Pancreas (tissue), 10 donors: ENCODE data around the gene E2F1. TPM values are rescaled to one million over a fixed set of nuclear protein-coding genes. Genes with fewer than 3 reads are reported as not detected.

ENCODE experiments used
- ATAC-seq, 4 donors: fragments of 200-7000 bp; cut with Tn5 transposase; one replicate each; pipeline versions ENCODE4 v1.8.0 to v1.9.1; 2020; ENCODE audit warnings: mild to moderate bottlenecking in 4 of 4, moderate library complexity in 4 of 4
- DNase-seq, 6 donors: peaks; one replicate each; pipeline ENCODE4 v3.0.0-alpha.2; 2020
- FAIRE-seq: peaks from 2 replicates; lab custom pipeline; 2012; peaks lifted over from hg19 to GRCh38; lab: Jason Lieb, UNC
- H3K27ac ChIP-seq, 4 donors: fragments of 200-600 bp; sonication (generic); 1 replicate in 3 of 4; 2 replicates in 1 of 4; pipeline versions ENCODE4 v1.5.0 to v1.8.0; 2020
- H3K27me3 ChIP-seq, 4 donors: fragments of 200-600 bp; one replicate each; pipeline ENCODE4 v1.8.0; 2021
- H3K36me3 ChIP-seq, 3 donors: fragments of 200-600 bp; sonication (generic) in 1 of 3; one replicate each; pipeline versions ENCODE4 v1.5.0 to v1.8.0; 2020 to 2021
- H3K4me1 ChIP-seq, 3 donors: fragments of 200-600 bp; one replicate each; pipeline ENCODE4 v1.8.0; 2021
- H3K4me3 ChIP-seq, 4 donors: fragments of 200-600 bp; sonication (generic) in 2 of 4; one replicate each; pipeline versions ENCODE4 v1.5.0 to v1.8.0; 2020 to 2021
- H3K9me3 ChIP-seq, 4 donors: fragments of 200-600 bp; one replicate each; pipeline ENCODE4 v1.8.0; 2021
- WGBS, 2 donors: extraction: QIAGEN DNeasy Blood & Tissue Kit; methylation state at CpG; one replicate each; pipeline ENCODE4 v1.1.7; 2013; 5-methylcytosine and 5-hydroxymethylcytosine counted together
- intact Hi-C, 3 donors: fragments of 100-400 bp; cut with DNase I; formaldehyde crosslinking; loops; one replicate each; pipeline versions ENCODE4 v1.11.1 to v1.14.2; 2022
- polyA plus RNA-seq, 2 donors: library from polyadenylated mRNA; stranded (reverse); fragments of 200-250 nt; gene quantifications; one replicate each; pipeline ENCODE4 v1.2.3, GENCODE V29; 2013
- total RNA-seq, 6 donors: library from RNA; stranded (reverse); fragmentation: NEBNext Ultra II Directional in 4 of 6; extraction: Animal tissue kit (Norgen Biotek cat#: 25700) in 4 of 6; gene quantifications; one replicate each; pipeline versions ENCODE4 v1.2.1 to v1.2.4, GENCODE V29; 2021 to 2023
- TF ChIP-seq, protein P1 (sequence below), 4 donors: fragments of 200-600 bp; sonication (generic) in 3 of 4; IDR thresholded peaks; one replicate each; pipeline versions ENCODE4 v1.5.0 to v1.8.0; 2021; ENCODE audit warnings: antibody characterized with exemption in 4 of 4
- donor health status: healthy with polysubstance abuse.
- donor health status: DM: no; HTN: no; CAD: no; lungs with moderate emphysema.
- donor health status: DM: no; HTN: no; CAD: no.
- donor health status: control.
- donor health status: control.
- donor health status: Bipolar disorder and iron deficiency.
- donor health status: DM: yes; HTN: yes; CAD: no.
- donor health status: DM: no; HTN: no; CAD: no.
- donor health status: DM: no; HTN: no; CAD: no.
- donor health status: DM: yes; HTN: yes; CAD: no.

E2F1 gene
- total and polyA plus RNA-seq, 8 donors: 0.23 to 0.92 (median 0.60) TPM

DNA sequence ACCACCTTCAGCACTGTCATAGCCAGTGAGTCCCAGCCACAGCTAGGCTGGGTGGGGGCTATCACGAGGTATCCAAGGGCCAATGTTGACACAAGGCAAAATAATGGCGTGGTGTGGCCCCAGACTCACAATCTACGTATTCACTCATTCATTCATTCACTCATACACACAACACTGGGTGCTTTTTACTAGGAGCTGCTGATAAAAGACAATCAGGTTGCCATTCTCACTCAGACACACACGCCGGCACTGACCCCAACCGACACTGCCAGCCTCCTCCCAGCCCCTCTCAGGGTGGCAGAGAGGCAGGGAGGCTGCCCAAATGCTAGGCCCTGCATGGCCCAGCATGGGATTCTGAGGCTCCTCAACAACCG is 25.5 kb downstream of the E2F1 start:
- Histone ChIP-seq H3K27ac (no peak overlapping the region), H3K27me3 (no peaks in the 10 kb centered on the region), H3K36me3 (peaks cover 0 to 7% (median 0%) of the 10 kb centered on the region in 3 donors), H3K4me3 (no peak overlapping the region), H3K9me3 (no peaks in the 10 kb centered on the region), H3K4me1 (peaks cover 0 to 11% (median 0%) of the 10 kb centered on the region in 3 donors)
- DNase-seq: no peak
- intact Hi-C loops: loop anchor here in 1 of 3 donors (5.0 kb wide), 1 partner anchor 198 kb away; no protein-coding TSS in a partner anchor
- TF ChIP-seq, protein P1, sequence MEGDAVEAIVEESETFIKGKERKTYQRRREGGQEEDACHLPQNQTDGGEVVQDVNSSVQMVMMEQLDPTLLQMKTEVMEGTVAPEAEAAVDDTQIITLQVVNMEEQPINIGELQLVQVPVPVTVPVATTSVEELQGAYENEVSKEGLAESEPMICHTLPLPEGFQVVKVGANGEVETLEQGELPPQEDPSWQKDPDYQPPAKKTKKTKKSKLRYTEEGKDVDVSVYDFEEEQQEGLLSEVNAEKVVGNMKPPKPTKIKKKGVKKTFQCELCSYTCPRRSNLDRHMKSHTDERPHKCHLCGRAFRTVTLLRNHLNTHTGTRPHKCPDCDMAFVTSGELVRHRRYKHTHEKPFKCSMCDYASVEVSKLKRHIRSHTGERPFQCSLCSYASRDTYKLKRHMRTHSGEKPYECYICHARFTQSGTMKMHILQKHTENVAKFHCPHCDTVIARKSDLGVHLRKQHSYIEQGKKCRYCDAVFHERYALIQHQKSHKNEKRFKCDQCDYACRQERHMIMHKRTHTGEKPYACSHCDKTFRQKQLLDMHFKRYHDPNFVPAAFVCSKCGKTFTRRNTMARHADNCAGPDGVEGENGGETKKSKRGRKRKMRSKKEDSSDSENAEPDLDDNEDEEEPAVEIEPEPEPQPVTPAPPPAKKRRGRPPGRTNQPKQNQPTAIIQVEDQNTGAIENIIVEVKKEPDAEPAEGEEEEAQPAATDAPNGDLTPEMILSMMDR (IDR thresholded peaks at IDR 0.05): no peak
- no peak for ATAC-seq
- FAIRE-seq: no peak
- WGBS, 2 donors: 88 to 91% methylated on average over 7 of the region's 7 CpGs

DNA sequence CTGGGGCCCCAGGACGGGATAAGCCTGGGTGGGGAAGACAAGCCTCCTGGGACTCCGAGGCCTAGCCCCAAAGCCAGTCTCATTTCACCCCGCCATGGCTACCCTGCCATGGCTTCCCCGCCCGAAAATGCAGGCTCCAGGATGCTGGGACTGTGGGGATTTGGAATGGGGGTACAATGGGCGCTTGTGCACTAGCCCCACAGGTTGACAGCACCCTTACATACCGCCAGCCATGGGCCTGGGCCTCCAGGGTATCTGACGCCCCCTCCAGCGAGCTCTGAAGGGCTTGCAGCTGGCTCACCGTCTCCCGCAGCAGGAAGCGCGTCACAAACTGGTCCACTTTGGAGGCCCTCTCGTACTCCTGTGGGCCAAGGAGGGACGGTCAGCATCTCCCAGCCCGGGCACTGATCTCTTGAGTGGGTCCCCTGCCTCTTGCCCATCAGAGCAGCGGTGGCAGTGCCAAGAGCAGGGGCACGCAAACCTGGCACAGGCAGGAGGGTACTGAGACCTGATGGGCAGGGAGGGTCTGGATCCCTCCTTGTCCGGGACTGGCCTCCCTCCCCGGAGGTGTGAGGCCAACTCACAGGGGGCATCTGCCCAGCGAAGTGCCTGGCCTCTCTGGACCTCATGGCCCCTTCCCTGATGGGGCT is 26.0 kb downstream of the E2F1 start:
- DNase-seq (peak in 1 of 6 donors; percentile 70), FAIRE-seq (no peak), ATAC-seq (no peak)
- WGBS, 2 donors: 93 to 96% methylated on average over 21 of the region's 21 CpGs
- Histone ChIP-seq H3K4me3 (no peak overlapping the region), H3K9me3 (no peaks in the 10 kb centered on the region), H3K27ac (no peak overlapping the region), H3K36me3 (peaks cover 0 to 7% (median 0%) of the 10 kb centered on the region in 3 donors), H3K27me3 (no peaks in the 10 kb centered on the region), H3K4me1 (peaks cover 2 to 10% (median 3%) of the 10 kb centered on the region in 3 donors)
- intact Hi-C loops: loop anchor here in 1 of 3 donors (5.0 kb wide), 1 partner anchor 198 kb away; no protein-coding TSS in a partner anchor
- TF ChIP-seq, protein P1 (IDR thresholded peaks at IDR 0.05): no peak

DNA sequence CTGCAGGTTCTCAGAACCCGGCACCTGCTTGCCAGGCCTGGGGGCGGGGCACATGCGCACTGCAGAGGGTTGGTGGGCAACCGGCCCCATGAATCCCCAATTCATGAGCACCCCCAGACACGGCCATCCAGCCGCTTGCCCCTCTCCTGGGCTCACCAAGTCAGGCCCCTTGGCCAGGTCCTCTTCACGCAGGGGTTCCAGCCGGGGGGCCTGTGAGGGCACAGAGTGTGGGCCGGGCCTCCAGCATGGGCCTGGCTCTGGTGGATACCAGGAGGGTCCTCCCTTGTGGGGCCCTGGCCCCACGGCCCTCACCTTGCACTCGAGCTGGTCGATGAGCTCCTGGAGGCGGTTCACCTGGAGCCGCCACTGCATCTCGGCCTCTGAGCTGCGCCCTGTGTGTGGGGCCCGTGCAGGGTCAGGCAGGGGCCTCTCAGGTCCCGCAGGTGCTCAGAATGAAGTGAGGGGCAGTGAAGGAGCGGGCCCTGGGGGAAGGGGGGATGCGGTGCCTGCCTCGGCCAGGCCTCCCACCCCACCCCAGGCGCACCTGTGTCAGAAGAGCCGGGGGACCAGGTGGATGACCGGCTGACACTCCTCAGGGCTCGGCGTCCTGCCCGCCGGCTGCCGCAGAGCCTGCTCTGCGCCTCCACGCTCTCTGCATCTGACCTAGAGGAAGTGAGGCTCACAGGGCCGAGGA is 26.7 kb downstream of the E2F1 start:
- intact Hi-C loops: loop anchor here in 2 of 3 donors (5.0 kb wide), 1 partner anchor 197 kb away; no protein-coding TSS in a partner anchor
- TF ChIP-seq, protein P1 (IDR thresholded peaks at IDR 0.05): no peak
- 95 to 96% methylated on average over 30 to 32 of the region's 32 CpGs for WGBS, 2 donors

GRCh38 chr20:33658929-33659328 is 27.3 kb downstream of the E2F1 start:
- peaks cover 13% of the 10 kb centered on the region in 3 donors for H3K4me1 ChIP-seq

More for the DNA sequence above, 26.7 kb downstream of the E2F1 start:
- H3K27me3 ChIP-seq: no peaks in the 10 kb centered on the region
- H3K9me3 ChIP-seq: no peaks in the 10 kb centered on the region
- peaks cover 8 to 15% (median 10%) of the 10 kb centered on the region in 3 donors for H3K4me1 ChIP-seq
- DNase-seq (peak in 2 of 6 donors; percentile 9 to 77), ATAC-seq (no peak), FAIRE-seq (no peak)
- H3K36me3 ChIP-seq: peaks cover 0 to 7% (median 0%) of the 10 kb centered on the region in 3 donors
- H3K4me3 ChIP-seq: no peak overlapping the region
- H3K27ac ChIP-seq: no peak overlapping the region

More at GRCh38 chr20:33658929-33659328, 27.3 kb downstream of the E2F1 start:
- peaks cover 0 to 7% (median 0%) of the 10 kb centered on the region in 3 donors for H3K36me3 ChIP-seq
- intact Hi-C loops: loop anchor here in 1 of 3 donors (5.0 kb wide), 1 partner anchor 197 kb away; no protein-coding TSS in a partner anchor
- ATAC-seq: no peak
- no peak overlapping the region for H3K4me3 ChIP-seq
- FAIRE-seq: no peak
- H3K27ac ChIP-seq: no peak overlapping the region
- DNase-seq: no peak
- 96 to 100% methylated on average over 3 to 4 of the region's 4 CpGs for WGBS, 2 donors
- TF ChIP-seq, protein P1 (IDR thresholded peaks at IDR 0.05): no peak
- H3K27me3 ChIP-seq: no peaks in the 10 kb centered on the region
- H3K9me3 ChIP-seq: no peaks in the 10 kb centered on the region
